Central memory CD8-positive, alpha-beta T cell (primary cell): ENCODE data around the gene DOC2A.
"Not testable (repeated sequence)": the region's sequence is repeated elsewhere in the genome, so short reads cannot be mapped to it uniquely, and the experiment has no call there.

Experiments
- ATAC-seq: fragments of 150-1000 bp; cut with Tn5 transposase; replicated peaks from 2 replicates; pipeline ENCODE4 v1.10.0; 2022; ENCODE audit warnings: mild to moderate bottlenecking, moderate FRiP score, moderate number of reproducible peaks; ENCODE audit not compliant: poor library complexity, severe bottlenecking; ENCODE audit errors: extremely low read depth
- DNase-seq, 2 donors: peaks; one replicate each; pipeline ENCODE4 v3.0.0; 2021; ENCODE audit warnings: low spot score in 2 of 2
- H3K27ac Mint-ChIP-seq: one replicate; pipeline ENCODE4 v1.8.0; 2022; ENCODE audit warnings: low read depth, mild to moderate bottlenecking, moderate library complexity, mixed read lengths
- H3K27me3 Mint-ChIP-seq: one replicate; pipeline ENCODE4 v1.8.0; 2022; ENCODE audit warnings: mixed read lengths
- H3K36me3 Mint-ChIP-seq: one replicate; pipeline ENCODE4 v1.8.0; 2022; ENCODE audit warnings: mild to moderate bottlenecking, moderate library complexity, mixed read lengths; ENCODE audit not compliant: insufficient read depth
- H3K4me1 Mint-ChIP-seq: one replicate; pipeline ENCODE4 v1.8.0; 2022; ENCODE audit warnings: mixed read lengths
- H3K4me3 Mint-ChIP-seq: one replicate; pipeline ENCODE4 v1.8.0; 2022; ENCODE audit warnings: mild to moderate bottlenecking, moderate library complexity, mixed read lengths
- H3K9me3 Mint-ChIP-seq: one replicate; pipeline ENCODE4 v1.8.0; 2022; ENCODE audit warnings: mixed read lengths

DOC2A gene

GRCh38 chr16:30010844-30011713, at the start of gene DOC2A:
DOC2A (minus strand) TSS chr16:30011027; CDS start chr16:30010222, 805 bp downstream.
- ATAC-seq (peak; percentile 68), DNase-seq (no peak)
- Mint-ChIP-seq H3K9me3 (no peaks in the 10 kb centered on the region), H3K27ac (peak within 1 kb of the TSS; percentile 75), H3K4me1 (peaks cover 14% of the 10 kb centered on the region), H3K4me3 (peak within 1 kb of the TSS; percentile 78), H3K36me3 (peaks cover 4% of the 10 kb centered on the region), H3K27me3 (peaks cover 42% of the 10 kb centered on the region)

GRCh38 chr16:30060346-30060745, 49.5 kb upstream of the DOC2A start:
- DNase-seq, result no peak
- no peak overlapping the region for H3K27ac Mint-ChIP-seq
- H3K27me3 Mint-ChIP-seq, result no peaks in the 10 kb centered on the region
- peaks cover 11% of the 10 kb centered on the region for H3K4me1 Mint-ChIP-seq
- no peak for ATAC-seq
- H3K4me3 Mint-ChIP-seq, result no peak overlapping the region
- H3K9me3 Mint-ChIP-seq, result no peaks in the 10 kb centered on the region
- peaks cover 12% of the 10 kb centered on the region for H3K36me3 Mint-ChIP-seq

- Mint-ChIP-seq H3K36me3 (peaks cover 13% of the 10 kb centered on the region), H3K9me3 (no peaks in the 10 kb centered on the region), H3K27ac (no peak overlapping the region), H3K27me3 (no peaks in the 10 kb centered on the region), H3K4me1 (peaks cover 23% of the 10 kb centered on the region), H3K4me3 (peak overlapping the region; percentile 83)
- DNase-seq (peak in 1 of 2 donors; percentile 36), ATAC-seq (no peak)
Observed at GRCh38 chr16:30054959-30055553, 44.2 kb upstream of the DOC2A start.

GRCh38 chr16:30054451-30054850, 43.6 kb upstream of the DOC2A start:
- no peaks in the 10 kb centered on the region for H3K9me3 Mint-ChIP-seq
- no peaks in the 10 kb centered on the region for H3K27me3 Mint-ChIP-seq
- H3K4me1 Mint-ChIP-seq, result peaks cover 23% of the 10 kb centered on the region
- ATAC-seq (no peak), DNase-seq (no peak)
- peak overlapping the region; percentile 83 for H3K4me3 Mint-ChIP-seq
- peaks cover 13% of the 10 kb centered on the region for H3K36me3 Mint-ChIP-seq
- H3K27ac Mint-ChIP-seq, result no peak overlapping the region

- H3K4me1 Mint-ChIP-seq, result peaks cover 23% of the 10 kb centered on the region
- no peaks in the 10 kb centered on the region for H3K9me3 Mint-ChIP-seq
- H3K27me3 Mint-ChIP-seq, result no peaks in the 10 kb centered on the region
- H3K27ac Mint-ChIP-seq, result peak overlapping the region; percentile 90
- H3K36me3 Mint-ChIP-seq, result peaks cover 13% of the 10 kb centered on the region
- DNase-seq (no peak), ATAC-seq (no peak)
- H3K4me3 Mint-ChIP-seq, result peak overlapping the region; percentile 83
Observed at GRCh38 chr16:30053376-30054015, 42.7 kb upstream of the DOC2A start.

GRCh38 chr16:30052671-30053372, 42.0 kb upstream of the DOC2A start:
- Mint-ChIP-seq H3K27me3 (no peaks in the 10 kb centered on the region), H3K4me3 (peak overlapping the region; percentile 83), H3K4me1 (peaks cover 23% of the 10 kb centered on the region), H3K9me3 (no peaks in the 10 kb centered on the region), H3K36me3 (peaks cover 11% of the 10 kb centered on the region), H3K27ac (peak overlapping the region; percentile 90)
- ATAC-seq, result peak; percentile 73
- DNase-seq, result peak; percentile 71 to 80

GRCh38 chr16:30051518-30051917, 40.7 kb upstream of the DOC2A start:
- peaks cover 11% of the 10 kb centered on the region for H3K36me3 Mint-ChIP-seq
- H3K27me3 Mint-ChIP-seq, result no peaks in the 10 kb centered on the region
- no peak for ATAC-seq
- no peak overlapping the region for H3K27ac Mint-ChIP-seq
- H3K9me3 Mint-ChIP-seq, result no peaks in the 10 kb centered on the region
- H3K4me3 Mint-ChIP-seq, result peak overlapping the region; percentile 65
- DNase-seq, result no peak
- peaks cover 23% of the 10 kb centered on the region for H3K4me1 Mint-ChIP-seq

GRCh38 chr16:30049871-30050270, 39.0 kb upstream of the DOC2A start:
- Mint-ChIP-seq H3K4me3 (no peak overlapping the region), H3K9me3 (no peaks in the 10 kb centered on the region), H3K36me3 (peaks cover 11% of the 10 kb centered on the region), H3K4me1 (peaks cover 20% of the 10 kb centered on the region), H3K27ac (no peak overlapping the region), H3K27me3 (no peaks in the 10 kb centered on the region)
- no peak for DNase-seq
- no peak for ATAC-seq

- no peaks in the 10 kb centered on the region for H3K9me3 Mint-ChIP-seq
- H3K4me1 Mint-ChIP-seq, result no peaks in the 10 kb centered on the region
Observed at GRCh38 chr16:30046588-30046987, 35.8 kb upstream of the DOC2A start.

GRCh38 chr16:30046178-30046577, 35.4 kb upstream of the DOC2A start:
- Mint-ChIP-seq H3K27me3 (no peaks in the 10 kb centered on the region), H3K9me3 (no peaks in the 10 kb centered on the region), H3K36me3 (no peaks in the 10 kb centered on the region), H3K4me1 (no peaks in the 10 kb centered on the region), H3K27ac (no peak overlapping the region), H3K4me3 (no peak overlapping the region)
- ATAC-seq (no peak), DNase-seq (no peak)

More at GRCh38 chr16:30046588-30046987, 35.8 kb upstream of the DOC2A start:
- Mint-ChIP-seq H3K4me3 (no peak overlapping the region), H3K36me3 (peaks cover under 1% of the 10 kb centered on the region), H3K27me3 (no peaks in the 10 kb centered on the region), H3K27ac (no peak overlapping the region)
- ATAC-seq, result no peak
- DNase-seq, result no peak

- Mint-ChIP-seq H3K9me3 (no peaks in the 10 kb centered on the region), H3K4me3 (no peak overlapping the region), H3K4me1 (no peaks in the 10 kb centered on the region), H3K27ac (no peak overlapping the region), H3K36me3 (no peaks in the 10 kb centered on the region), H3K27me3 (no peaks in the 10 kb centered on the region)
- no peak for DNase-seq
- no peak for ATAC-seq
Observed at GRCh38 chr16:30041841-30042240, 31.0 kb upstream of the DOC2A start.

GRCh38 chr16:30040690-30041089, 29.9 kb upstream of the DOC2A start:
- H3K9me3 Mint-ChIP-seq, H3K27me3 Mint-ChIP-seq, ATAC-seq, H3K27ac Mint-ChIP-seq, DNase-seq, H3K4me3 Mint-ChIP-seq, H3K4me1 Mint-ChIP-seq, H3K36me3 Mint-ChIP-seq: not testable (repeated sequence)
